GM23248 (cell line): ENCODE measurements around the gene CD151.

ENCODE experiments used
- EZH2 ChIP-seq: fragments of 200-600 bp; sonication (generic); IDR thresholded peaks from 2 replicates; pipeline ENCODE4 v1.6.1; 2018; ENCODE audit warnings: antibody characterized with exemption, mild to moderate bottlenecking; ENCODE audit not compliant: insufficient read depth, poor library complexity, severe bottlenecking
- EZH2phosphoT487 ChIP-seq: fragments of 200-600 bp; sonication (generic); IDR thresholded peaks from 2 replicates; pipeline ENCODE4 v1.6.1; 2018; ENCODE audit warnings: antibody characterized with exemption, moderate library complexity, mild to moderate bottlenecking, low read depth; ENCODE audit not compliant: insufficient read depth

DNA sequence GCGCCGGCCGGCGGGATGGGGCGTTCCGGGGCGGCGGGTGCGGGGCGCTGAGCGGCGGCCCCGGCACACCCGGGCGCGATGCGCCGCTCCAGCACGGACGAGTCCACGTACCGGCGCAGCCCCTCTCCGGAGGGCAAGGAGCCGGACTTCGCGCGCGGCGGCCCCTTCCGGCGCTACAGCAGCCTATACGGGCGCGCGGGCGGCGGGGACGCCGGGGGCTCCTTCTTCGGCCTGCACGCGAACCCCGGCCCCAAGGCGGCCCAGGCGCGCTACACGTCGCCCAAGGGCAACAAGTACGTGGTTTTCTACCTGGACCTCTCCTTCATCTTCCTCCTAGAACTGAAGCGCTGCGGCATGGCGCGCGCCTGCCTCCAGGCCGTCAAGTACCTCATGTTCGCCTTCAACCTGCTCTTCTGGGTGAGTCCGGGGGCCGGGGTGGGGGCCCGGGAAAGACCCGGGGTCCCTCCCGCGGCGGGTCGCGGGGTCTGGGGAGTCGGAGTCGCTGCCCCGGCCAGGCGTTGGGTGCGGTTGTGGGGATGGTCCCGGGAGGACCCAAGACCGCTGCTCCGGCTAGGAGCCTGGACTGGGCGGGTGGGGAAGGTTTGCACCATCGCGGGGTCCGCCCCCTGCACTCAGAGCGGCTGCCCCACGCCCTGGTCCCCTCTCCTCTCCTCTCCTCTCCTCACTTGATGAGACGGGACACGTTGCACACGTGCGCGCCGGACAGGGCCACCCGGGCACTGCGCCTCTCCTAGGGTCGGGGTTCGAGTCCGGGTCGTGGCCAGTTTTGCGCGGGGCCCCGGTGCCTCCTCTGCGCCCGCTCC, 17.4 kb downstream of the CD151 start:
- TF ChIP-seq EZH2 = no peak
- no peak for TF ChIP-seq EZH2phosphoT487
